Fibroblast of lung (primary cell): ENCODE measurements around the gene CLPTM1. TPM values are rescaled to one million over a fixed set of nuclear protein-coding genes. Genes with fewer than 3 reads are reported as not detected.

Source experiments
- DNase-seq, 2 donors: peaks; one replicate each; pipeline versions ENCODE4 v3.0.0 to v3.0.0-alpha.2; 2010; ENCODE audit warnings: low read depth in 2 of 2
- H2AFZ ChIP-seq: 2 replicates; pipeline ENCODE4 v1.5.1; 2012; ENCODE audit warnings: low read length, control low read depth, inconsistent platforms
- H3K27ac ChIP-seq: 2 replicates; pipeline ENCODE4 v1.5.1; 2011; ENCODE audit warnings: low read length, control low read depth; ENCODE audit not compliant: insufficient read depth
- H3K27me3 ChIP-seq: 2 replicates; pipeline ENCODE4 v1.5.1; 2011; ENCODE audit warnings: mild to moderate bottlenecking, low read length; ENCODE audit not compliant: control insufficient read depth, insufficient read depth
- H3K36me3 ChIP-seq: 2 replicates; pipeline ENCODE4 v1.5.1; 2011; ENCODE audit warnings: low read length; ENCODE audit not compliant: control insufficient read depth, insufficient read depth
- H3K4me1 ChIP-seq: 2 replicates; pipeline ENCODE4 v1.5.1; 2011; ENCODE audit warnings: low read length; ENCODE audit not compliant: control insufficient read depth, insufficient read depth; ENCODE audit errors: extremely low read depth
- H3K4me2 ChIP-seq: 2 replicates; pipeline ENCODE4 v1.5.1; 2011; ENCODE audit warnings: low read length, control low read depth; ENCODE audit not compliant: insufficient read depth; ENCODE audit errors: extremely low read depth
- H3K4me3 ChIP-seq, 4 experiments: fragments of 200-600 bp in 1 of 4; sonication (generic) in 1 of 4; replicated peaks in 1 of 4; 2 replicates each; pipeline ENCODE4 v1.5.1; 2011 to 2016; ENCODE audit warnings: low read length in 4 of 4, low read depth in 3 of 4, mild to moderate bottlenecking in 3 of 4, control low read depth in 2 of 4, inconsistent platforms in 1 of 4, mixed read lengths in 1 of 4; ENCODE audit not compliant: insufficient read depth in 1 of 4; ENCODE audit errors: control extremely low read depth in 1 of 4
- H3K79me2 ChIP-seq: 2 replicates; pipeline ENCODE4 v1.5.1; 2012; ENCODE audit warnings: mild to moderate bottlenecking, low read length, inconsistent platforms; ENCODE audit not compliant: control insufficient read depth, insufficient read depth
- H3K9ac ChIP-seq: 2 replicates; pipeline ENCODE4 v1.5.1; 2011; ENCODE audit warnings: mild to moderate bottlenecking, low read length, control low read depth; ENCODE audit not compliant: insufficient read depth
- H3K9me3 ChIP-seq: 2 replicates; pipeline ENCODE4 v1.5.1; 2012; ENCODE audit warnings: low read depth, low read length; ENCODE audit not compliant: control insufficient read depth, insufficient read depth
- H4K20me1 ChIP-seq: 2 replicates; pipeline ENCODE4 v1.5.1; 2011; ENCODE audit warnings: low read length; ENCODE audit not compliant: control insufficient read depth, insufficient read depth; ENCODE audit errors: extremely low read depth
- EZH2 ChIP-seq: IDR thresholded peaks from 2 replicates; pipeline ENCODE4 v1.5.1; 2012; ENCODE audit warnings: low read length, control low read depth, mild to moderate bottlenecking; ENCODE audit errors: missing control alignments
- polyA plus RNA-seq, 2 donors: library from polyadenylated mRNA; depleted of rRNA in 1 of 2; stranded (reverse) in 1 of 2; unstranded in 1 of 2; fragments of >200 nt; gene quantifications; 2 replicates each; pipeline ENCODE4 v1.2.1, GENCODE V29; 2011 to 2012; ENCODE audit warnings: missing spikeins in 1 of 2
- total RNA-seq: library from RNA; depleted of rRNA; stranded (reverse); fragments of >200 nt; gene quantifications from 2 replicates; pipeline ENCODE4 v1.2.1, GENCODE V29; 2014
- TF ChIP-seq, protein P1 (sequence below), 2 donors: IDR thresholded peaks in 1 of 2; conservative IDR thresholded peaks in 1 of 2; 1 replicate in 1 of 2; 2 replicates in 1 of 2; pipeline ENCODE4 v1.5.1; 2011 to 2012; ENCODE audit warnings: low read length in 2 of 2, control low read depth in 1 of 2, inconsistent platforms in 1 of 2, low read depth in 1 of 2, mild to moderate bottlenecking in 1 of 2

CLPTM1 gene
- total and polyA plus RNA-seq, 2 donors (not counting 1 experiment from before 2014, with no cell fraction given) = 46.7 to 54.4 TPM

DNA sequence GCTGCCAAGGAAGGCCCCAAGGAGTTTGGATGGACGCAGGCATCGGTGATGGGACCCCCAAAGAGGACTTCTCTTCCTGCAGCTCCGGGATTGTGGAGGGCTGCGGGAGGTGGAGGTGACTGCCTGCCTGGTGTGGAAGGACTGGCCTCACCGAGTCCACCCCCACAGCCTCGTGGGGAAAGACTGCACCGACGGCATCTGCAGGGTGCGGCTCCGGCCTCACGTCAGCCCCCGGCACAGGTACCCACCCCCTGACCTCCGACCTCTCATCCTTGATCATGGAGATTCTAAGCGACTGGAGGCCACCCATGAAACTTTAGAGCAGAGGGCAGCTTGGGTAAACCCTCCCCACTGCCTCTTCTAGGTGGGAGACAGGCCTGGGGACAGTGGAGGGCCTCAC, 66.8 kb downstream of the CLPTM1 start:
- Histone ChIP-seq H3K4me3 (no peak overlapping the region), H3K9me3 (no peaks in the 10 kb centered on the region), H2AFZ (no peak overlapping the region), H3K4me2 (no peak overlapping the region), H3K36me3 (no peaks in the 10 kb centered on the region), H4K20me1 (no peaks in the 10 kb centered on the region), H3K79me2 (no peaks in the 10 kb centered on the region), H3K27ac (no peak overlapping the region), H3K9ac (no peak overlapping the region), H3K4me1 (no peaks in the 10 kb centered on the region), H3K27me3 (no peaks in the 10 kb centered on the region)
- no peak for DNase-seq
- TF ChIP-seq, protein P1, sequence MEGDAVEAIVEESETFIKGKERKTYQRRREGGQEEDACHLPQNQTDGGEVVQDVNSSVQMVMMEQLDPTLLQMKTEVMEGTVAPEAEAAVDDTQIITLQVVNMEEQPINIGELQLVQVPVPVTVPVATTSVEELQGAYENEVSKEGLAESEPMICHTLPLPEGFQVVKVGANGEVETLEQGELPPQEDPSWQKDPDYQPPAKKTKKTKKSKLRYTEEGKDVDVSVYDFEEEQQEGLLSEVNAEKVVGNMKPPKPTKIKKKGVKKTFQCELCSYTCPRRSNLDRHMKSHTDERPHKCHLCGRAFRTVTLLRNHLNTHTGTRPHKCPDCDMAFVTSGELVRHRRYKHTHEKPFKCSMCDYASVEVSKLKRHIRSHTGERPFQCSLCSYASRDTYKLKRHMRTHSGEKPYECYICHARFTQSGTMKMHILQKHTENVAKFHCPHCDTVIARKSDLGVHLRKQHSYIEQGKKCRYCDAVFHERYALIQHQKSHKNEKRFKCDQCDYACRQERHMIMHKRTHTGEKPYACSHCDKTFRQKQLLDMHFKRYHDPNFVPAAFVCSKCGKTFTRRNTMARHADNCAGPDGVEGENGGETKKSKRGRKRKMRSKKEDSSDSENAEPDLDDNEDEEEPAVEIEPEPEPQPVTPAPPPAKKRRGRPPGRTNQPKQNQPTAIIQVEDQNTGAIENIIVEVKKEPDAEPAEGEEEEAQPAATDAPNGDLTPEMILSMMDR (conservative IDR thresholded peaks at IDR 0.05 in 1 of 2, IDR thresholded peaks at IDR 0.05 in 1 of 2; ENCODE audit: low read depth in 1 of 2, low read length in 2 of 2) = no peak
- TF ChIP-seq EZH2 = no peak

DNA sequence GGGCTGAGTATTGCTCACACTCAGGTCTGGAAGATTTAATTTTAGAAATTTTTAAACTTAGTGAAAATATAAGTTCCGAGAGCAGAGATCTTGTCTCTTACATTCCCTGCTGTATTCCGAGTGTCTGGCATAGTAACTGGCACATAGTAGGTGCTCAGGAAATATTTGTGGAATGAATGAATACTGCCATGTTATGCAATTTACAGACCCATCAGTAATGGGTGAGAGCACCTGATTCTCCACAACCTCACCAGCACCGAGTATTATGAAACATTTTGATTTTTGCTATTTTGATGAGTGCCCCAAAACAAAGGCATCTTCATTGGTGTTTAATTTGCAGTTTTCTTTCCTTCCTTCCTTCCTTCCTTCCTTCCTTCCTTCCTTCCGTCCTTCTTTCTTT, 67.9 kb downstream of the CLPTM1 start:
- Histone ChIP-seq H3K4me2 (no peak overlapping the region), H3K36me3 (no peaks in the 10 kb centered on the region), H3K4me3 (no peak overlapping the region), H3K9me3 (no peaks in the 10 kb centered on the region), H3K27me3 (no peaks in the 10 kb centered on the region), H2AFZ (no peak overlapping the region), H4K20me1 (no peaks in the 10 kb centered on the region), H3K79me2 (no peaks in the 10 kb centered on the region), H3K27ac (no peak overlapping the region), H3K9ac (no peak overlapping the region), H3K4me1 (no peaks in the 10 kb centered on the region)
- no peak for DNase-seq
- no peak for TF ChIP-seq EZH2
- TF ChIP-seq, protein P1 (conservative IDR thresholded peaks at IDR 0.05 in 1 of 2, IDR thresholded peaks at IDR 0.05 in 1 of 2; ENCODE audit: low read depth in 1 of 2, low read length in 2 of 2) = no peak

DNA sequence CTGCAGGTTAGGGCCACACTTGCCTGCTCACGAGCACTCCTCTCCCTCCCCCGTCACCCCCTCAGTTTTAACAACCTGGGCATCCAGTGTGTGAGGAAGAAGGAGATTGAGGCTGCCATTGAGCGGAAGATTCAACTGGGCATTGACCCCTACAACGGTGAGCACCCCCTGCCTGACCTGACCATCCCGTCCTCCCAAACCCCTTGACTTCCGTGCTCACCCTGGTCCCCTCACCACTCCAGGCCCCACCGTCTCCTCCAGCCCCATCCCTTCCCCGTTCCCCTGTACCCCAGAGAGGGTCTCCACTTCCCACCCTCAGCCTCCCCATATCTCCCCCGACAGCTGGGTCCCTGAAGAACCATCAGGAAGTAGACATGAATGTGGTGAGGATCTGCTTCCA, 70.1 kb downstream of the CLPTM1 start:
- TF ChIP-seq, protein P1 (conservative IDR thresholded peaks at IDR 0.05 in 1 of 2, IDR thresholded peaks at IDR 0.05 in 1 of 2; ENCODE audit: low read depth in 1 of 2, low read length in 2 of 2) = no peak
- Histone ChIP-seq H3K9me3 (no peaks in the 10 kb centered on the region), H3K4me3 (no peak overlapping the region), H3K4me2 (no peak overlapping the region), H4K20me1 (no peaks in the 10 kb centered on the region), H3K27me3 (no peaks in the 10 kb centered on the region), H3K4me1 (no peaks in the 10 kb centered on the region), H2AFZ (no peak overlapping the region), H3K79me2 (no peaks in the 10 kb centered on the region), H3K27ac (no peak overlapping the region), H3K9ac (no peak overlapping the region), H3K36me3 (no peaks in the 10 kb centered on the region)
- no peak for DNase-seq
